Measurements from ENCODE around the gene TTLL4. TPM values are rescaled to one million over a fixed set of nuclear protein-coding genes. Genes with fewer than 3 reads are reported as not detected.

TTLL4 gene
- total and polyA plus RNA-seq, 3 donors from 2014 or later: 86.0 to 141 (median 96.9) TPM

- no peak for DNase-seq
- H3K27ac ChIP-seq: no peak overlapping the region
- intact Hi-C loops (cut with DNase I; ENCODE audit: low total_unique reads): no loop called here
- no peak overlapping the region for H3K4me3 ChIP-seq
- no peaks in the 10 kb centered on the region for H3K27me3 ChIP-seq
- H3K9me3 ChIP-seq: no peaks in the 10 kb centered on the region
- no peaks in the 10 kb centered on the region for H3K36me3 ChIP-seq (ENCODE audit: low read depth, missing control alignments)
- TF ChIP-seq CTCF (IDR thresholded peaks at IDR 0.05): no peak
- TF ChIP-seq POLR2A (IDR thresholded peaks at IDR 0.05): no peak
- peaks cover 4% of the 10 kb centered on the region for H3K4me1 ChIP-seq
- WGBS, 2 donors: 69 to 71% methylated on average over 2 of the region's 2 CpGs
These were observed 25.9 kb downstream of the TTLL4 start for GRCh38 chr2:218736531-218736930.

GRCh38 chr2:218743068-218743467 lies 32.4 kb downstream of the TTLL4 start:
- peaks cover 10% of the 10 kb centered on the region for H3K4me1 ChIP-seq
- intact Hi-C loops (cut with DNase I; ENCODE audit: low total_unique reads): no loop called here
- WGBS, 2 donors: 80 to 81% methylated on average over 6 of the region's 6 CpGs
- no peak for DNase-seq
- H3K4me3 ChIP-seq: no peak overlapping the region
- H3K36me3 ChIP-seq (ENCODE audit: low read depth, missing control alignments): no peaks in the 10 kb centered on the region
- H3K9me3 ChIP-seq: no peaks in the 10 kb centered on the region
- TF ChIP-seq CTCF (IDR thresholded peaks at IDR 0.05): no peak
- TF ChIP-seq POLR2A (IDR thresholded peaks at IDR 0.05): no peak
- H3K27ac ChIP-seq: no peak overlapping the region
- no peaks in the 10 kb centered on the region for H3K27me3 ChIP-seq

GRCh38 chr2:218744615-218745014 lies 34.0 kb downstream of the TTLL4 start:
- 63 to 68% methylated on average over 3 of the region's 3 CpGs for WGBS, 2 donors
- Histone ChIP-seq H3K4me3 (no peak overlapping the region), H3K4me1 (peaks cover 10% of the 10 kb centered on the region), H3K27ac (no peak overlapping the region), H3K36me3 (ENCODE audit: low read depth, missing control alignments) (no peaks in the 10 kb centered on the region), H3K27me3 (no peaks in the 10 kb centered on the region), H3K9me3 (no peaks in the 10 kb centered on the region)
- no peak for TF ChIP-seq POLR2A (IDR thresholded peaks at IDR 0.05)
- TF ChIP-seq CTCF (IDR thresholded peaks at IDR 0.05): no peak
- DNase-seq: no peak
- intact Hi-C loops (cut with DNase I; ENCODE audit: low total_unique reads): no loop called here

GRCh38 chr2:218745160-218745558 lies 34.5 kb downstream of the TTLL4 start:
- Histone ChIP-seq H3K27me3 (no peaks in the 10 kb centered on the region), H3K9me3 (no peaks in the 10 kb centered on the region), H3K4me1 (peaks cover 10% of the 10 kb centered on the region), H3K36me3 (ENCODE audit: low read depth, missing control alignments) (no peaks in the 10 kb centered on the region), H3K4me3 (no peak overlapping the region), H3K27ac (peak overlapping the region in 1 of 2 donors; percentile 34)
- intact Hi-C loops (cut with DNase I; ENCODE audit: low total_unique reads): no loop called here
- WGBS, 2 donors: 78 to 92% methylated on average over 5 of the region's 5 CpGs
- no peak for DNase-seq
- TF ChIP-seq CTCF (IDR thresholded peaks at IDR 0.05) (no peak), POLR2A (IDR thresholded peaks at IDR 0.05) (no peak)

All from testis (tissue), 3 donors.